ENCODE data around the gene ENO2.

DNA sequence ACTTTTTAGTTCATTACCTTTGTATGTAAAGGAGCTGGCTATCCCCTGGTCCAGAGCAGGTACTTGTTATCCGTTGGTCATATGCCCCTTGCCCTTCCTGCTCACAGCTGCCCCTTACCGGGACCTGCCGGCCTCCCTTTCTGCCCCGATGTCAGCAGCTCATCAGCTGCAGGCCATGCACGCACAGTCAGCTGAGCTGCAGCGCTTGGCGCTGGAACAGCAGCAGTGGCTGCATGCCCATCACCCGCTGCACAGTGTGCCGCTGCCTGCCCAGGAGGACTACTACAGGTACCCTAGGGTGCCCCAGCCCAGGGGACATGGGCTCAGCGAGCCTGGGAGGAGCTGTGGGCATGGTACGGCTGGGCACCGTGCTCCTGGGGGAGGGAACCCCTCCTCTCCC lies 26.9 kb downstream of the ENO2 start:
- TF ChIP-seq EZH2 (optimal IDR thresholded peaks at IDR 0.05; ENCODE audit: low read depth, low read length) (no peak), EZH2phosphoT487 (IDR thresholded peaks at IDR 0.05; ENCODE audit: low read length) (no peak)

Measured in MM.1S (cell line).